ENCODE data around the gene LRRC28. TPM values are rescaled to one million over a fixed set of nuclear protein-coding genes. Genes with fewer than 3 reads are reported as not detected.

LRRC28 gene
- 20.4 and 34.6 TPM in 2 replicates for polyA plus RNA-seq
- polyA minus RNA-seq: 61.6 and 97.8 TPM in 2 replicates

DNA sequence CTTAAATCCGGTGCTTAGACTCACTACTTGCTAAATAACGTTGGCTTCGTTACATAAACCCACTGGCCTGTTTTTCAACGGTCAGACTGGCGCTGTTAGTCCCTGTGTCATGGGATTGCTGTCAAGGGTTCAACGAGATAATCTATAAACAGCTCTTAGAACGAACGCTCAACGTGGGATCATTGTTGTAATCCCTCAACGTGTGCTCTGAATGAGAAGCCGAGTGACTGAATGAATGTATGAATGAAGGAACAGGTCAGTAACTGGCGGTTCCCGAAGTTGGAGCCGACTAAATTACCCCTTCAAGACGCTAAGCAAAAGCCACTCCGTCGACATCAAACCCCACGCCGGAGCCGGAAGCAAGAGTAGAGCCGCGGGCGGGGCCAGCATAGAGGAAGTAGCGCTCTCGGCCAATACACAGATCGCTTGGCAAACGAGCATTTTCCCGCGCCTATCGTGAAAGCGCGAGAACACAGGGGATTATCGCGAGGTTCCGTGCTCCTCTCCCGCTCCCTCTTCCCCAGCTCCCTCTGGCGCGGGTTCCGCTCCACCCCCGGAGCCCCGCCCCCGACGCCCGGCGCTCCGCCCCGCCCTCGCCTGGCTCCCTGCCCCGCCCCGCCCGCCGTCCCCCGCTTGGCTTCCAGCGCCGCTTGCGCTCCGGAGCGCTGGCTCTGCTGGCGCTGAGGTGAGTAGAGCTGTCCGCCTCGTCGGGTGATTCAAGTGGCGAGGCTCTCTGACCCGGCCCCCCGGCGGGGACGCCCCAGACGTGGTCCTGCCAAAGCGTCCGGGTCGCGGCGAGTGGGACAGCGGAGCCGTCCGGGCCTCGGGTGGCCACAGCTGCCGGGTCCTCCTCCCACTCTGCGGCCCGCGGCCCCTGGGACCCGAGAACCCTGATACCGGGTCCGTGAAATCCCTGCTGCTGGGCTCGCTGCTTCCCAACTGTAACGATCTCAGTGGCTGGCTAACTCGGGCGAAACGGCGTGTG, at the start of gene LRRC28:
Gene LRRC28 (plus strand): TSS at position 625 of the 985 bp plus-strand sequence. CDS start 4,477 bp downstream, outside the sequence.
- Histone ChIP-seq H3K27ac (ENCODE audit: low read length) (peak within 1 kb of the TSS; percentile 95), H3K36me3 (ENCODE audit: insufficient read depth, low read length) (no peaks in the 10 kb centered on the region), H2AFZ (ENCODE audit: low read depth, low read length) (peak within 1 kb of the TSS; percentile 98), H3F3A (ENCODE audit: insufficient read depth, low read length, poor library complexity, severe bottlenecking) (peaks cover 12% of the 10 kb centered on the region), H4K20me1 (ENCODE audit: insufficient read depth) (no peaks in the 10 kb centered on the region), H3K4me2 (ENCODE audit: low read length) (peak within 1 kb of the TSS; percentile 90), H3K9ac (ENCODE audit: low read length) (peak within 1 kb of the TSS; percentile 84), H3K9me3 (ENCODE audit: low read length) (no peaks in the 10 kb centered on the region), H3K27me3 (ENCODE audit: insufficient read depth, low read depth, low read length) (no peaks in the 10 kb centered on the region), H3K4me3 (ENCODE audit: low read length) (peak within 1 kb of the TSS; percentile 87), H3K9me2 (ENCODE audit: insufficient read depth, low read length) (no peaks in the 10 kb centered on the region), H3K79me2 (replicated peaks; ENCODE audit: insufficient read depth, low read length) (peaks cover 7% of the 10 kb centered on the region)
- TF ChIP-seq SMC3 (conservative IDR thresholded peaks at IDR 0.05; ENCODE audit: poor library complexity) (no peak), TAF1 (IDR thresholded peaks at IDR 0.05; ENCODE audit: low read depth) (peak; percentile 96), RAD21 (conservative IDR thresholded peaks at IDR 0.05) (no peak), MXI1 (conservative IDR thresholded peaks at IDR 0.05; ENCODE audit: poor library complexity, severe bottlenecking) (peak; percentile 87), EZH2 (IDR thresholded peaks at IDR 0.05; ENCODE audit: borderline replicate concordance, insufficient read depth, low read length, poor library complexity, severe bottlenecking) (no peak), POLR2AphosphoS5 (IDR thresholded peaks at IDR 0.05) (peak; percentile 97), EP300 (conservative IDR thresholded peaks at IDR 0.05; ENCODE audit: poor library complexity, severe bottlenecking) (peak; percentile 24)
- TF ChIP-seq, protein P1, sequence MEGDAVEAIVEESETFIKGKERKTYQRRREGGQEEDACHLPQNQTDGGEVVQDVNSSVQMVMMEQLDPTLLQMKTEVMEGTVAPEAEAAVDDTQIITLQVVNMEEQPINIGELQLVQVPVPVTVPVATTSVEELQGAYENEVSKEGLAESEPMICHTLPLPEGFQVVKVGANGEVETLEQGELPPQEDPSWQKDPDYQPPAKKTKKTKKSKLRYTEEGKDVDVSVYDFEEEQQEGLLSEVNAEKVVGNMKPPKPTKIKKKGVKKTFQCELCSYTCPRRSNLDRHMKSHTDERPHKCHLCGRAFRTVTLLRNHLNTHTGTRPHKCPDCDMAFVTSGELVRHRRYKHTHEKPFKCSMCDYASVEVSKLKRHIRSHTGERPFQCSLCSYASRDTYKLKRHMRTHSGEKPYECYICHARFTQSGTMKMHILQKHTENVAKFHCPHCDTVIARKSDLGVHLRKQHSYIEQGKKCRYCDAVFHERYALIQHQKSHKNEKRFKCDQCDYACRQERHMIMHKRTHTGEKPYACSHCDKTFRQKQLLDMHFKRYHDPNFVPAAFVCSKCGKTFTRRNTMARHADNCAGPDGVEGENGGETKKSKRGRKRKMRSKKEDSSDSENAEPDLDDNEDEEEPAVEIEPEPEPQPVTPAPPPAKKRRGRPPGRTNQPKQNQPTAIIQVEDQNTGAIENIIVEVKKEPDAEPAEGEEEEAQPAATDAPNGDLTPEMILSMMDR (IDR thresholded peaks at IDR 0.05; ENCODE audit: poor library complexity, severe bottlenecking): peak; percentile 10
- TF ChIP-seq, protein P2, sequence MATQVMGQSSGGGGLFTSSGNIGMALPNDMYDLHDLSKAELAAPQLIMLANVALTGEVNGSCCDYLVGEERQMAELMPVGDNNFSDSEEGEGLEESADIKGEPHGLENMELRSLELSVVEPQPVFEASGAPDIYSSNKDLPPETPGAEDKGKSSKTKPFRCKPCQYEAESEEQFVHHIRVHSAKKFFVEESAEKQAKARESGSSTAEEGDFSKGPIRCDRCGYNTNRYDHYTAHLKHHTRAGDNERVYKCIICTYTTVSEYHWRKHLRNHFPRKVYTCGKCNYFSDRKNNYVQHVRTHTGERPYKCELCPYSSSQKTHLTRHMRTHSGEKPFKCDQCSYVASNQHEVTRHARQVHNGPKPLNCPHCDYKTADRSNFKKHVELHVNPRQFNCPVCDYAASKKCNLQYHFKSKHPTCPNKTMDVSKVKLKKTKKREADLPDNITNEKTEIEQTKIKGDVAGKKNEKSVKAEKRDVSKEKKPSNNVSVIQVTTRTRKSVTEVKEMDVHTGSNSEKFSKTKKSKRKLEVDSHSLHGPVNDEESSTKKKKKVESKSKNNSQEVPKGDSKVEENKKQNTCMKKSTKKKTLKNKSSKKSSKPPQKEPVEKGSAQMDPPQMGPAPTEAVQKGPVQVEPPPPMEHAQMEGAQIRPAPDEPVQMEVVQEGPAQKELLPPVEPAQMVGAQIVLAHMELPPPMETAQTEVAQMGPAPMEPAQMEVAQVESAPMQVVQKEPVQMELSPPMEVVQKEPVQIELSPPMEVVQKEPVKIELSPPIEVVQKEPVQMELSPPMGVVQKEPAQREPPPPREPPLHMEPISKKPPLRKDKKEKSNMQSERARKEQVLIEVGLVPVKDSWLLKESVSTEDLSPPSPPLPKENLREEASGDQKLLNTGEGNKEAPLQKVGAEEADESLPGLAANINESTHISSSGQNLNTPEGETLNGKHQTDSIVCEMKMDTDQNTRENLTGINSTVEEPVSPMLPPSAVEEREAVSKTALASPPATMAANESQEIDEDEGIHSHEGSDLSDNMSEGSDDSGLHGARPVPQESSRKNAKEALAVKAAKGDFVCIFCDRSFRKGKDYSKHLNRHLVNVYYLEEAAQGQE (IDR thresholded peaks at IDR 0.05; ENCODE audit: borderline replicate concordance): peak; percentile 94

DNA sequence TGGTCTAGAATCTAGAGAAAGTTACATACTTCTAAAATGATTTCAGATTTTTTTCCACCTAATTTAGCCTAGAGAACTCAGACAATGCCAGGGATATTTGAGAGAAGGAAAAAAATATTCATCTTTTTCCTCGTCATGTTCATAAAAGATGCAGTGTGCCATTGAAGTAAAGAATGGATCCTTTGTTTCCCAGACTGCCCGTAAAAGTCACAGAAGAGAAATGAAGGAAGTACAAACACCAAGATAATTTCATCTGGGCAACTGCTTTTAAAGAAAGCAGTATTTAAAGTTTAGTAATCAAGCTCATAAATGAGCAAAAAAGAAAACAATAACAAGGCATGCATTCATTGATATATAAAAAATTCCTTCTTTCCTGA, 49.1 kb upstream of the LRRC28 start:
- Histone ChIP-seq H2AFZ (ENCODE audit: low read depth, low read length) (no peak overlapping the region), H3K9me2 (ENCODE audit: insufficient read depth, low read length) (no peaks in the 10 kb centered on the region), H3K9ac (ENCODE audit: low read length) (no peak overlapping the region), H3K27ac (ENCODE audit: low read length) (no peak overlapping the region), H3K9me3 (ENCODE audit: low read length) (no peaks in the 10 kb centered on the region), H3K36me3 (ENCODE audit: insufficient read depth, low read length) (no peaks in the 10 kb centered on the region), H3K4me2 (ENCODE audit: low read length) (no peak overlapping the region), H4K20me1 (ENCODE audit: insufficient read depth) (no peaks in the 10 kb centered on the region), H3F3A (ENCODE audit: insufficient read depth, low read length, poor library complexity, severe bottlenecking) (no peaks in the 10 kb centered on the region), H3K4me3 (ENCODE audit: low read length) (no peak overlapping the region), H3K79me2 (replicated peaks; ENCODE audit: insufficient read depth, low read length) (no peaks in the 10 kb centered on the region), H3K27me3 (ENCODE audit: insufficient read depth, low read depth, low read length) (no peaks in the 10 kb centered on the region)
- TF ChIP-seq POLR2AphosphoS5 (IDR thresholded peaks at IDR 0.05) (no peak), EZH2 (IDR thresholded peaks at IDR 0.05; ENCODE audit: borderline replicate concordance, insufficient read depth, low read length, poor library complexity, severe bottlenecking) (no peak), EP300 (conservative IDR thresholded peaks at IDR 0.05; ENCODE audit: poor library complexity, severe bottlenecking) (no peak), RAD21 (conservative IDR thresholded peaks at IDR 0.05) (no peak), SMC3 (conservative IDR thresholded peaks at IDR 0.05; ENCODE audit: poor library complexity) (no peak), MXI1 (conservative IDR thresholded peaks at IDR 0.05; ENCODE audit: poor library complexity, severe bottlenecking) (no peak), TAF1 (IDR thresholded peaks at IDR 0.05; ENCODE audit: low read depth) (no peak)
- TF ChIP-seq, protein P2 (IDR thresholded peaks at IDR 0.05; ENCODE audit: borderline replicate concordance): no peak
- TF ChIP-seq, protein P1 (IDR thresholded peaks at IDR 0.05; ENCODE audit: poor library complexity, severe bottlenecking): no peak

All from neural cell (in vitro differentiated cells).